H1 (cell line): ENCODE results near the gene DUS4L. TPM values are rescaled to one million over a fixed set of nuclear protein-coding genes. Genes with fewer than 3 reads are reported as not detected.

Source experiments
- JUND ChIP-seq: IDR thresholded peaks from 2 replicates; pipeline ENCODE4 v1.6.1; 2011; ENCODE audit warnings: mild to moderate bottlenecking, improper control_type of control experiment, low read length
- polyA plus RNA-seq, 7 experiments: library from polyadenylated mRNA; depleted of rRNA in 3 of 7; stranded (reverse) in 5 of 7; unstranded in 2 of 7; fragments of >200 nt in 5 of 7; fragments of 200-250 nt in 2 of 7; gene quantifications; 1 replicate in 5 of 7; 2 replicates in 1 of 7; 4 replicates in 1 of 7; pipeline versions ENCODE4 v1.2.1 to v1.2.3, GENCODE V29; 2011 to 2013; ENCODE audit warnings: missing spikeins in 2 of 7, mixed read lengths in 2 of 7
- total RNA-seq: library from RNA; stranded (reverse); fragmentation: NEBNext Ultra II Directional; extraction: Animal tissue kit (Norgen Biotek cat#: 25700); gene quantifications from 2 replicates; pipeline ENCODE4 v1.2.1, GENCODE V29; 2021
- TF ChIP-seq, protein P1 (sequence below): fragments of 300-600 bp; sonication (generic); IDR thresholded peaks from 2 replicates; pipeline ENCODE4 v1.7.1; 2012; ENCODE audit warnings: low read length, moderate library complexity, mild to moderate bottlenecking, inconsistent platforms; ENCODE audit not compliant: insufficient replicate concordance

The DUS4L gene
- total and polyA plus RNA-seq, 2 of the 8 experiments (the other 6 are each of a cell fraction or from before 2014, with no cell fraction given): 6.1 to 11.5 TPM

DNA sequence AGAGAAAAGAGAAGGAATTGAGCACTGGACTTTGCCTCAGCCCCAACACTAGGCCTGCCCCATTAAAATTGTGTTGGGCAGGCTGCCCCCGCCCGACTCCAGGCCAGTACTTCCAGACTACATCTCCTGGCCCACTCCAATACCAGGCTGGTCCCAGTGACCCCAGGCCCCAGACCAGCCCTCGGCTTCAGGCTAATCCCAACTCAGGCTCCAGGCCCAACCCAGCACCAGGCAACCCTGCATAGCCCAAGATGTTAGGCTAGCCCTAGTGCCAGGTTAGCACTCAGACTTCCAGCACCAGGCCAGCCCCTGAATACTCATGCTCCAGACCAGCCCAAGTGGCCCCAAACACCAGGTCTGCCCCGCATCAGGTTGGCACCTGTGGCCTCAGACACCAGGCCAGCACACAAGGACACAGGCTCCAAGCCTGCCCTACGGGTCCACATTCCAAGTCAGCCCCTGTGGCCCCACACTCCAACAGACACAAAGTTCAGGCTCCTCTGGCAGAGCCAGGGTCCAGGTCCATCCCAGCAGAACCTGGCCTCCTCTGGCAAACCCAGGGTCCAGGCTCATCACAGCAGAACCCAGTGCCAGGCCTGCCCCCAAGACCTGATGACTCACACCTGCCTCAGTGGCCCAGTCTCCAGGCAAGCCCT is 20.3 kb upstream of the DUS4L start (continued):
- TF ChIP-seq, protein P1, sequence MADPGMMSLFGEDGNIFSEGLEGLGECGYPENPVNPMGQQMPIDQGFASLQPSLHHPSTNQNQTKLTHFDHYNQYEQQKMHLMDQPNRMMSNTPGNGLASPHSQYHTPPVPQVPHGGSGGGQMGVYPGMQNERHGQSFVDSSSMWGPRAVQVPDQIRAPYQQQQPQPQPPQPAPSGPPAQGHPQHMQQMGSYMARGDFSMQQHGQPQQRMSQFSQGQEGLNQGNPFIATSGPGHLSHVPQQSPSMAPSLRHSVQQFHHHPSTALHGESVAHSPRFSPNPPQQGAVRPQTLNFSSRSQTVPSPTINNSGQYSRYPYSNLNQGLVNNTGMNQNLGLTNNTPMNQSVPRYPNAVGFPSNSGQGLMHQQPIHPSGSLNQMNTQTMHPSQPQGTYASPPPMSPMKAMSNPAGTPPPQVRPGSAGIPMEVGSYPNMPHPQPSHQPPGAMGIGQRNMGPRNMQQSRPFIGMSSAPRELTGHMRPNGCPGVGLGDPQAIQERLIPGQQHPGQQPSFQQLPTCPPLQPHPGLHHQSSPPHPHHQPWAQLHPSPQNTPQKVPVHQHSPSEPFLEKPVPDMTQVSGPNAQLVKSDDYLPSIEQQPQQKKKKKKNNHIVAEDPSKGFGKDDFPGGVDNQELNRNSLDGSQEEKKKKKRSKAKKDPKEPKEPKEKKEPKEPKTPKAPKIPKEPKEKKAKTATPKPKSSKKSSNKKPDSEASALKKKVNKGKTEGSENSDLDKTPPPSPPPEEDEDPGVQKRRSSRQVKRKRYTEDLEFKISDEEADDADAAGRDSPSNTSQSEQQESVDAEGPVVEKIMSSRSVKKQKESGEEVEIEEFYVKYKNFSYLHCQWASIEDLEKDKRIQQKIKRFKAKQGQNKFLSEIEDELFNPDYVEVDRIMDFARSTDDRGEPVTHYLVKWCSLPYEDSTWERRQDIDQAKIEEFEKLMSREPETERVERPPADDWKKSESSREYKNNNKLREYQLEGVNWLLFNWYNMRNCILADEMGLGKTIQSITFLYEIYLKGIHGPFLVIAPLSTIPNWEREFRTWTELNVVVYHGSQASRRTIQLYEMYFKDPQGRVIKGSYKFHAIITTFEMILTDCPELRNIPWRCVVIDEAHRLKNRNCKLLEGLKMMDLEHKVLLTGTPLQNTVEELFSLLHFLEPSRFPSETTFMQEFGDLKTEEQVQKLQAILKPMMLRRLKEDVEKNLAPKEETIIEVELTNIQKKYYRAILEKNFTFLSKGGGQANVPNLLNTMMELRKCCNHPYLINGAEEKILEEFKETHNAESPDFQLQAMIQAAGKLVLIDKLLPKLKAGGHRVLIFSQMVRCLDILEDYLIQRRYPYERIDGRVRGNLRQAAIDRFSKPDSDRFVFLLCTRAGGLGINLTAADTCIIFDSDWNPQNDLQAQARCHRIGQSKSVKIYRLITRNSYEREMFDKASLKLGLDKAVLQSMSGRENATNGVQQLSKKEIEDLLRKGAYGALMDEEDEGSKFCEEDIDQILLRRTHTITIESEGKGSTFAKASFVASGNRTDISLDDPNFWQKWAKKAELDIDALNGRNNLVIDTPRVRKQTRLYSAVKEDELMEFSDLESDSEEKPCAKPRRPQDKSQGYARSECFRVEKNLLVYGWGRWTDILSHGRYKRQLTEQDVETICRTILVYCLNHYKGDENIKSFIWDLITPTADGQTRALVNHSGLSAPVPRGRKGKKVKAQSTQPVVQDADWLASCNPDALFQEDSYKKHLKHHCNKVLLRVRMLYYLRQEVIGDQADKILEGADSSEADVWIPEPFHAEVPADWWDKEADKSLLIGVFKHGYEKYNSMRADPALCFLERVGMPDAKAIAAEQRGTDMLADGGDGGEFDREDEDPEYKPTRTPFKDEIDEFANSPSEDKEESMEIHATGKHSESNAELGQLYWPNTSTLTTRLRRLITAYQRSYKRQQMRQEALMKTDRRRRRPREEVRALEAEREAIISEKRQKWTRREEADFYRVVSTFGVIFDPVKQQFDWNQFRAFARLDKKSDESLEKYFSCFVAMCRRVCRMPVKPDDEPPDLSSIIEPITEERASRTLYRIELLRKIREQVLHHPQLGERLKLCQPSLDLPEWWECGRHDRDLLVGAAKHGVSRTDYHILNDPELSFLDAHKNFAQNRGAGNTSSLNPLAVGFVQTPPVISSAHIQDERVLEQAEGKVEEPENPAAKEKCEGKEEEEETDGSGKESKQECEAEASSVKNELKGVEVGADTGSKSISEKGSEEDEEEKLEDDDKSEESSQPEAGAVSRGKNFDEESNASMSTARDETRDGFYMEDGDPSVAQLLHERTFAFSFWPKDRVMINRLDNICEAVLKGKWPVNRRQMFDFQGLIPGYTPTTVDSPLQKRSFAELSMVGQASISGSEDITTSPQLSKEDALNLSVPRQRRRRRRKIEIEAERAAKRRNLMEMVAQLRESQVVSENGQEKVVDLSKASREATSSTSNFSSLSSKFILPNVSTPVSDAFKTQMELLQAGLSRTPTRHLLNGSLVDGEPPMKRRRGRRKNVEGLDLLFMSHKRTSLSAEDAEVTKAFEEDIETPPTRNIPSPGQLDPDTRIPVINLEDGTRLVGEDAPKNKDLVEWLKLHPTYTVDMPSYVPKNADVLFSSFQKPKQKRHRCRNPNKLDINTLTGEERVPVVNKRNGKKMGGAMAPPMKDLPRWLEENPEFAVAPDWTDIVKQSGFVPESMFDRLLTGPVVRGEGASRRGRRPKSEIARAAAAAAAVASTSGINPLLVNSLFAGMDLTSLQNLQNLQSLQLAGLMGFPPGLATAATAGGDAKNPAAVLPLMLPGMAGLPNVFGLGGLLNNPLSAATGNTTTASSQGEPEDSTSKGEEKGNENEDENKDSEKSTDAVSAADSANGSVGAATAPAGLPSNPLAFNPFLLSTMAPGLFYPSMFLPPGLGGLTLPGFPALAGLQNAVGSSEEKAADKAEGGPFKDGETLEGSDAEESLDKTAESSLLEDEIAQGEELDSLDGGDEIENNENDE: no peak
- no peak for TF ChIP-seq JUND
- TF ChIP-seq, all 59 proteins: peak for 0
